HepG2 (cell line): ENCODE measurements around the gene SYT8. TPM values are rescaled to one million over a fixed set of nuclear protein-coding genes. Genes with fewer than 3 reads are reported as not detected.

Source experiments
- ARID2 ChIP-seq: sonication (generic); formaldehyde crosslinking; IDR thresholded peaks from 2 replicates; pipeline ENCODE4 v1.8.1; 2022; ENCODE audit warnings: mild to moderate bottlenecking, missing genetic modification reagents, borderline replicate concordance
- ATF7 ChIP-seq, 2 experiments: fragments of 450-650 bp in 1 of 2; sonication (generic) in 1 of 2; formaldehyde crosslinking in 1 of 2; IDR thresholded peaks; 2 replicates each; pipeline versions ENCODE4 v1.4.0 to v1.6.1; 2016 to 2020; ENCODE audit warnings: antibody characterized with exemption in 1 of 2, mild to moderate bottlenecking in 1 of 2, missing genetic modification reagents in 1 of 2
- BORCS8-MEF2B ChIP-seq: sonication (generic); formaldehyde crosslinking; IDR thresholded peaks from 2 replicates; pipeline ENCODE4 v1.8.0; 2022; ENCODE audit warnings: mild to moderate bottlenecking, missing genetic modification reagents
- CENPX ChIP-seq: sonication (generic); formaldehyde crosslinking; IDR thresholded peaks from 2 replicates; pipeline ENCODE4 v1.9.0; 2021; ENCODE audit warnings: mild to moderate bottlenecking, missing genetic modification reagents, moderate library complexity
- CREB1 ChIP-seq, 2 experiments: fragments of 450-650 bp in 1 of 2; IDR thresholded peaks; 2 replicates each; pipeline ENCODE4 v1.6.1; 2016 to 2017; ENCODE audit warnings: control low read depth in 1 of 2, mild to moderate bottlenecking in 1 of 2, missing compliant biosample characterization in 1 of 2, missing genetic modification characterization in 1 of 2
- HDAC1 ChIP-seq: sonication (generic); formaldehyde crosslinking; IDR thresholded peaks from 2 replicates; pipeline ENCODE4 v1.5.1; 2020; ENCODE audit warnings: mild to moderate bottlenecking, missing genetic modification reagents
- HNF1A ChIP-seq, 2 experiments: sonication (generic) in 1 of 2; formaldehyde crosslinking in 1 of 2; IDR thresholded peaks; 2 replicates each; pipeline versions ENCODE4 v1.4.0 to v1.6.1; 2016 to 2020; ENCODE audit warnings: borderline replicate concordance in 1 of 2, low read depth in 1 of 2, mild to moderate bottlenecking in 1 of 2, missing genetic modification reagents in 1 of 2
- KDM2A ChIP-seq: sonication (generic); formaldehyde crosslinking; IDR thresholded peaks from 2 replicates; pipeline ENCODE4 v1.4.0; 2020; ENCODE audit warnings: low read depth, missing genetic modification reagents, borderline replicate concordance
- KLF16 ChIP-seq, 2 experiments: sonication (generic) in 1 of 2; formaldehyde crosslinking in 1 of 2; IDR thresholded peaks; 2 replicates each; pipeline versions ENCODE4 v1.6.1 to v1.8.0; 2016 to 2023; ENCODE audit warnings: missing genetic modification reagents in 2 of 2, missing compliant biosample characterization in 1 of 2
- NFIB ChIP-seq: sonication (generic); formaldehyde crosslinking; IDR thresholded peaks from 2 replicates; pipeline ENCODE4 v1.9.0; 2021; ENCODE audit warnings: missing genetic modification reagents, mild to moderate bottlenecking, borderline replicate concordance
- SATB2 ChIP-seq: sonication (generic); formaldehyde crosslinking; IDR thresholded peaks from 2 replicates; pipeline ENCODE4 v1.5.0; 2020; ENCODE audit warnings: missing genetic modification reagents
- SIX1 ChIP-seq: sonication (generic); formaldehyde crosslinking; IDR thresholded peaks from 2 replicates; pipeline ENCODE4 v1.4.0; 2020; ENCODE audit warnings: missing genetic modification reagents, borderline replicate concordance
- THAP11 ChIP-seq: IDR thresholded peaks from 2 replicates; pipeline ENCODE4 v1.6.1; 2016; ENCODE audit warnings: missing biosample characterization, missing genetic modification reagents
- ZNF451 ChIP-seq: sonication (generic); formaldehyde crosslinking; IDR thresholded peaks from 2 replicates; pipeline ENCODE4 v1.5.0; 2020; ENCODE audit warnings: mild to moderate bottlenecking, missing genetic modification reagents
- ZNF574 ChIP-seq: sonication (generic); formaldehyde crosslinking; IDR thresholded peaks from 2 replicates; pipeline ENCODE4 v1.4.0; 2020; ENCODE audit warnings: missing genetic modification reagents
- ZNF629 ChIP-seq: sonication (generic); formaldehyde crosslinking; conservative IDR thresholded peaks from 2 replicates; pipeline ENCODE4 v1.5.0; 2020; ENCODE audit warnings: missing genetic modification reagents
- ZNF724P ChIP-seq: sonication (generic); formaldehyde crosslinking; IDR thresholded peaks from 2 replicates; pipeline ENCODE4 v1.8.0; 2022; ENCODE audit warnings: missing genetic modification reagents, borderline replicate concordance
- ZNF761 ChIP-seq: sonication (generic); formaldehyde crosslinking; conservative IDR thresholded peaks from 2 replicates; pipeline ENCODE4 v1.4.0; 2020; ENCODE audit warnings: mild to moderate bottlenecking, missing genetic modification reagents
- ZNF782 ChIP-seq: sonication (generic); formaldehyde crosslinking; IDR thresholded peaks from 2 replicates; pipeline ENCODE4 v1.4.0; 2020; ENCODE audit warnings: missing genetic modification reagents, mild to moderate bottlenecking, borderline replicate concordance
- ZSCAN20 ChIP-seq: sonication (generic); formaldehyde crosslinking; IDR thresholded peaks from 2 replicates; pipeline ENCODE4 v1.4.0; 2020; ENCODE audit warnings: missing genetic modification reagents, mild to moderate bottlenecking, borderline replicate concordance
- ZSCAN31 ChIP-seq: sonication (generic); formaldehyde crosslinking; IDR thresholded peaks from 2 replicates; pipeline ENCODE4 v1.5.0; 2020; ENCODE audit warnings: low read depth, mild to moderate bottlenecking, missing genetic modification reagents
- polyA plus RNA-seq, 8 experiments: library from polyadenylated mRNA; depleted of rRNA in 3 of 8; stranded (reverse) in 7 of 8; unstranded in 1 of 8; fragments of >200 nt; fragmentation: Illumina TruSeq in 4 of 8; extraction: Trizol in 4 of 8; gene quantifications; 2 replicates each; pipeline versions ENCODE4 v1.2.1 to v1.2.3, GENCODE V29; 2011 to 2016; ENCODE audit warnings: low read depth in 4 of 8, missing spikeins in 1 of 8, mixed read lengths in 1 of 8; ENCODE audit not compliant: insufficient read depth in 1 of 8
- total RNA-seq, 5 experiments: library from RNA; depleted of rRNA; stranded (reverse); fragments of >200 nt; fragmentation: Illumina TruSeq; extraction: Trizol; gene quantifications; 2 replicates each; pipeline ENCODE4 v1.2.3, GENCODE V29; 2016; ENCODE audit warnings: low read depth in 1 of 5

The SYT8 gene
- total and polyA plus RNA-seq, 2 of the 13 experiments (the other 11 are each of a cell fraction or from before 2014, with no cell fraction given), result 0.60 to 2.3 TPM

DNA sequence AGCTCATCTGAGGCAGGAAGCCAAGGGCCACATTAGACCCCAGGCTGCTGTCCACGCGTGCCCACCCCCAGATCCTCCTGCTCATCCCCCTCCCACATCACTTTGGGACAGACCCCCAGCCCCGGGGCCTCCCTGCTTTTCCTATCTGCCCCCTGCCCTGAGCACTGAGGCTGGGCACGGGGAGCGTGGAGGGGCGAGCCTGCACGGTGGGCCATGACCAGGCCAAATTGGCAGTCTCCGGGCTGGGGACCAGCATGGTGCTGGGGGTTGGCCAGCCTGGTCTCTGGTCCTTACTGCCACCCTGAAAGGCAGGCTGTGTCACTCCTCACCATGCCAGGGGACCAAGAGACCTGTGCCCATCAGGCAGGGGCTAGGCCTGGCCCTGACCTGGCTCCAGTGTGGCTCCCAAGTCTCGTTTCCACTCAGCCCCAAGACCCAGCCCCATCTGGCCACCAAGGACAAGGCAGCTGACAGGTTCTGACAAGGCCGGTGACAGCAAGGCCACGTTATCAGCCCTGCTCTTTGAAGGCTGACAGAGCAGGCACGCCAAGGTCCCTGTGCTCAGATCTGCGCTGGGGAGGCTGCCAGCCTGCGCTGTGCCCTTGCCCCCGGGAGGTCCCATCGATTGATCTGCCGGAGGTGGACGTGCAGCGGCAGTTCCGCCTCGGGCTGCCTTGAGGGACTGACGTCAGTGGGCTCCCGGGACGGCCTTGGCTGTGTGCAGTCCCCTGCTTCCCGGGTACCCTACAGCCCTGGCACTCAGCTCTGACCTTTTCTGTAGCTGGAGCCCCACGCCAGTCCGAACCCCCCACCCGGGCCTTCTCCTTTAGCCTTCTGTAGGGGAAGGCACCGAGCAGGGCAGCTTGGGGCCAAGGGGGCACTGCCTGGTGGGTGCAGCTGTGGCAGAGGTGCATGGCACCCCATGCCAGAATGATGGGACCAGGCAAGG is 7.6 kb downstream of the SYT8 start (continued):
- TF ChIP-seq ZNF629 (no peak), ARID2 (CRISPR knock-in tag) (no peak), KDM2A (CRISPR knock-in tag) (peak; percentile 84), ZNF451 (CRISPR knock-in tag) (peak; percentile 94; the same call in 1 of the 2 replicates), CREB1 (IDR thresholded peaks at IDR 0.05) (peak; percentile 83), CREB1 (CRISPR knock-in tag; IDR thresholded peaks at IDR 0.05) (no peak), SIX1 (peak; percentile 38; the same call in 1 of the 2 replicates), KLF16 (CRISPR knock-in tag; IDR thresholded peaks at IDR 0.05) (peak; percentile 35 to 67; a peak in 2 of 4 replicates), BORCS8-MEF2B (CRISPR knock-in tag) (peak; percentile 69; the same call in 1 of the 2 replicates), THAP11 (CRISPR knock-in tag) (peak; percentile 66), HDAC1 (CRISPR knock-in tag) (peak; percentile 99), ZNF782 (no peak), ZNF574 (CRISPR knock-in tag) (peak; percentile 78), CENPX (CRISPR knock-in tag) (no peak), ZSCAN20 (no peak), ZSCAN31 (CRISPR knock-in tag) (peak; percentile 83; the same call in 1 of the 2 replicates), SATB2 (no peak), ZNF761 (CRISPR knock-in tag) (no peak), NFIB (CRISPR knock-in tag) (no peak), ZNF724P (CRISPR knock-in tag) (peak; percentile 84; the same call in 1 of the 2 replicates), HNF1A (IDR thresholded peaks at IDR 0.05; ENCODE audit: low read depth) (peak; percentile 69; the same call in 1 of the 2 replicates), HNF1A (CRISPR knock-in tag; IDR thresholded peaks at IDR 0.05; ENCODE audit: borderline replicate concordance) (peak; percentile 82; the same call in 1 of the 2 replicates), ATF7 (IDR thresholded peaks at IDR 0.05) (0 out of 2 replicates have a peak, but pooled peaks have one; percentile 2), ATF7 (CRISPR knock-in tag; IDR thresholded peaks at IDR 0.05) (peak; percentile 98)
